SK-N-SH (cell line): Measurements from ENCODE around the gene CDH7. TPM values are rescaled to one million over a fixed set of nuclear protein-coding genes. Genes with fewer than 3 reads are reported as not detected.

Experiments used
- CTCF ChIA-PET: fragments of 300-600, 350-600 bp; formaldehyde crosslinking; extraction: SDS; loops from one replicate; lab custom pipeline; 2021; lab: Yijun Ruan, JAX
- POLR2A ChIA-PET: fragments of 350-600 bp; sonication (Branson Sonifier 250); formaldehyde crosslinking; extraction: SDS; loops from one replicate; lab custom pipeline; 2020; ENCODE audit warnings: antibody characterized with exemption, inconsistent platforms; lab: Yijun Ruan, JAX
- DNase-seq: peaks from one replicate; pipeline ENCODE4 v3.0.0; 2012
- H2AFZ ChIP-seq: fragments of 200-600 bp; sonication (generic); 2 replicates; pipeline ENCODE4 v1.8.1; 2016; ENCODE audit warnings: antibody characterized with exemption, mild to moderate bottlenecking, low read depth
- H3F3A ChIP-seq: fragments of 200-600 bp; sonication (generic); replicated peaks from 2 replicates; pipeline ENCODE3; 2016; ENCODE audit warnings: antibody characterized with exemption, mild to moderate bottlenecking; ENCODE audit not compliant: insufficient read depth
- H3K27ac ChIP-seq, 2 experiments: fragments of 200-500 bp in 1 of 2; fragments of 200-600 bp in 1 of 2; sonication (Bioruptor generic) in 1 of 2; sonication (generic), shearing (Covaris generic) in 1 of 2; 2 replicates each; pipeline versions ENCODE4 v1.5.1 to v1.6.1; 2014 to 2016; ENCODE audit warnings: low read depth in 2 of 2, inconsistent platforms in 1 of 2, low read length in 1 of 2, mild to moderate bottlenecking in 1 of 2, mixed read lengths in 1 of 2
- H3K27me3 ChIP-seq: fragments of 200-600 bp; sonication (generic), shearing (Covaris generic); 2 replicates; pipeline ENCODE4 v1.6.1; 2016; ENCODE audit warnings: mixed run types; ENCODE audit not compliant: insufficient read depth
- H3K36me3 ChIP-seq, 2 experiments: fragments of 200-500 bp in 1 of 2; fragments of 200-600 bp in 1 of 2; sonication (Bioruptor generic) in 1 of 2; sonication (generic) in 1 of 2; replicated peaks in 1 of 2; 2 replicates each; pipeline versions ENCODE3 to v1.5.1; 2014 to 2016; ENCODE audit warnings: low read length in 1 of 2, mild to moderate bottlenecking in 1 of 2; ENCODE audit not compliant: insufficient read depth in 2 of 2, control insufficient read depth in 1 of 2
- H3K4me1 ChIP-seq, 2 experiments: fragments of 200-500 bp in 1 of 2; fragments of 200-600 bp in 1 of 2; sonication (Bioruptor generic) in 1 of 2; sonication (generic), shearing (Covaris generic) in 1 of 2; 2 replicates each; pipeline versions ENCODE4 v1.5.1 to v1.6.1; 2014 to 2016; ENCODE audit warnings: low read depth in 1 of 2, low read length in 1 of 2, mixed run types in 1 of 2; ENCODE audit not compliant: insufficient read depth in 2 of 2, control insufficient read depth in 1 of 2
- H3K4me2 ChIP-seq: fragments of 200-600 bp; sonication (generic), shearing (Covaris generic); 2 replicates; pipeline ENCODE4 v1.6.1; 2017; ENCODE audit warnings: mixed run types
- H3K4me3 ChIP-seq, 2 experiments: fragments of 200-500 bp in 1 of 2; fragments of 200-600 bp in 1 of 2; sonication (Bioruptor generic) in 1 of 2; sonication (generic), shearing (Covaris generic) in 1 of 2; 2 replicates each; pipeline versions ENCODE4 v1.5.1 to v1.8.1; 2014 to 2016; ENCODE audit warnings: low read depth in 2 of 2, inconsistent platforms in 1 of 2, low read length in 1 of 2, mild to moderate bottlenecking in 1 of 2, mixed read lengths in 1 of 2, moderate library complexity in 1 of 2
- H3K79me2 ChIP-seq: fragments of 200-600 bp; sonication (generic); 2 replicates; pipeline ENCODE4 v1.8.1; 2017; ENCODE audit warnings: mild to moderate bottlenecking; ENCODE audit not compliant: insufficient read depth
- H3K9ac ChIP-seq: fragments of 200-600 bp; sonication (generic); 2 replicates; pipeline ENCODE4 v1.6.1; 2017; ENCODE audit warnings: mixed run types
- H3K9me2 ChIP-seq: fragments of 200-600 bp; sonication (generic); 2 replicates; pipeline ENCODE4 v1.6.1; 2017; ENCODE audit warnings: mixed run types
- H3K9me3 ChIP-seq: fragments of 200-600 bp; sonication (generic); 2 replicates; pipeline ENCODE4 v1.6.1; 2017; ENCODE audit warnings: mixed run types, mild to moderate bottlenecking, moderate library complexity
- H4K20me1 ChIP-seq: fragments of 200-600 bp; sonication (generic); 2 replicates; pipeline ENCODE4 v1.6.1; 2017; ENCODE audit warnings: mild to moderate bottlenecking, mixed run types; ENCODE audit not compliant: insufficient read depth
- ELF1 ChIP-seq: IDR thresholded peaks from 2 replicates; pipeline ENCODE4 v1.4.0; 2012
- EZH2phosphoT487 ChIP-seq: fragments of 200-600 bp; sonication (generic); IDR thresholded peaks from 2 replicates; pipeline ENCODE4 v1.6.1; 2017; ENCODE audit warnings: low read depth, mixed run types, mild to moderate bottlenecking, antibody characterized with exemption, moderate library complexity, borderline replicate concordance
- FOSL2 ChIP-seq: IDR thresholded peaks from 2 replicates; pipeline ENCODE4 v1.4.0; 2012; ENCODE audit warnings: low read depth, mild to moderate bottlenecking, moderate library complexity, borderline replicate concordance
- FOXJ3 ChIP-seq: sonication (generic); formaldehyde crosslinking; IDR thresholded peaks from 2 replicates; pipeline ENCODE4 v1.5.1; 2020; ENCODE audit warnings: mild to moderate bottlenecking, missing genetic modification reagents
- FOXM1 ChIP-seq: IDR thresholded peaks from 2 replicates; pipeline ENCODE4 v1.4.0; 2012; ENCODE audit warnings: low read depth, mild to moderate bottlenecking
- GABPA ChIP-seq: IDR thresholded peaks from 2 replicates; pipeline ENCODE4 v1.4.0; 2012; ENCODE audit warnings: low read depth, mild to moderate bottlenecking
- IRF3 ChIP-seq: fragments of 150-350 bp; IDR thresholded peaks from 2 replicates; pipeline ENCODE4 v1.6.1; 2016; ENCODE audit warnings: mild to moderate bottlenecking, low read depth, low read length
- MAX ChIP-seq: IDR thresholded peaks from 2 replicates; pipeline ENCODE4 v1.4.0; 2012; ENCODE audit warnings: low read depth
- MXI1 ChIP-seq: IDR thresholded peaks from 2 replicates; pipeline ENCODE4 v1.6.1; 2012; ENCODE audit warnings: mild to moderate bottlenecking, low read depth, low read length, improper control_type of control experiment
- NFIC ChIP-seq: IDR thresholded peaks from 2 replicates; pipeline ENCODE4 v1.4.0; 2012; ENCODE audit warnings: borderline replicate concordance
- RAD21 ChIP-seq: IDR thresholded peaks from 2 replicates; pipeline ENCODE4 v1.6.1; 2012; ENCODE audit warnings: mild to moderate bottlenecking, low read length
- REST ChIP-seq: IDR thresholded peaks from 2 replicates; pipeline ENCODE4 v1.6.1; 2012; ENCODE audit warnings: mild to moderate bottlenecking, low read depth, low read length, moderate library complexity
- RXRA ChIP-seq: IDR thresholded peaks from 2 replicates; pipeline ENCODE4 v1.4.0; 2012; ENCODE audit warnings: low read depth, mild to moderate bottlenecking, borderline replicate concordance
- YY1 ChIP-seq: IDR thresholded peaks from 2 replicates; pipeline ENCODE4 v1.4.0; 2012; ENCODE audit warnings: low read depth, mild to moderate bottlenecking
- WGBS: methylation state at CpG from one replicate; pipeline ENCODE4 v1.1.6; 2017; ENCODE audit warnings: low lambda C conversion rate; 5-methylcytosine and 5-hydroxymethylcytosine counted together
- polyA plus RNA-seq, 3 experiments: library from polyadenylated mRNA; depleted of rRNA; stranded (reverse); fragments of >200 nt; gene quantifications; 2 replicates each; pipeline ENCODE4 v1.2.3, GENCODE V29; 2012

CDH7 gene
- polyA plus RNA-seq, 1 of the 3 experiments (the other 2 are of a cell fraction): not detected

- TF ChIP-seq REST: no peak
These were observed 17.4 kb downstream of the CDH7 start (continued) for GRCh38 chr18:65768120-65768778.

GRCh38 chr18:65769652-65770051 is 18.8 kb downstream of the CDH7 start:
- no peak for TF ChIP-seq YY1
- 39% methylated on average over 4 of the region's 4 CpGs for WGBS
- Histone ChIP-seq H3K27ac (no peak overlapping the region), H3K79me2 (no peaks in the 10 kb centered on the region), H3K9ac (no peak overlapping the region), H3K9me2 (no peaks in the 10 kb centered on the region), H4K20me1 (no peaks in the 10 kb centered on the region), H3K4me1 (no peaks in the 10 kb centered on the region), H3F3A (no peaks in the 10 kb centered on the region), H3K4me2 (no peak overlapping the region), H3K36me3 (no peaks in the 10 kb centered on the region), H3K9me3 (no peaks in the 10 kb centered on the region), H3K27me3 (no peaks in the 10 kb centered on the region), H3K4me3 (no peak overlapping the region), H2AFZ (no peak overlapping the region)
- no peak for DNase-seq
- ChIA-PET POLR2A (no interaction called here), CTCF (interaction anchor here (2.1 to 2.3 kb wide), 2 partner anchors 16 to 19 kb away, joined by 6 to 7 read pairs; no protein-coding TSS in a partner anchor)

- no peaks in the 10 kb centered on the region for H3K9me2 ChIP-seq
- no peaks in the 10 kb centered on the region for H4K20me1 ChIP-seq
- H3K79me2 ChIP-seq: no peaks in the 10 kb centered on the region
- H3K9me3 ChIP-seq: no peaks in the 10 kb centered on the region
- no peak overlapping the region for H2AFZ ChIP-seq
- H3K4me2 ChIP-seq: no peak overlapping the region
- H3K27me3 ChIP-seq: no peaks in the 10 kb centered on the region
- no peak for DNase-seq
- TF ChIP-seq FOSL2 (no peak), GABPA (no peak), FOXJ3 (CRISPR knock-in tag) (no peak), ELF1 (no peak), EZH2phosphoT487 (no peak), IRF3 (no peak), RAD21 (no peak), NFIC (no peak), RXRA (no peak), FOXM1 (no peak), MAX (no peak), MXI1 (no peak), YY1 (no peak)
- H3K4me1 ChIP-seq: no peaks in the 10 kb centered on the region; a peak in 1 of 4 replicates
- no peak overlapping the region for H3K4me3 ChIP-seq
- no peaks in the 10 kb centered on the region for H3K36me3 ChIP-seq
- 4% methylated on average over 2 of the region's 2 CpGs for WGBS
- POLR2A ChIA-PET: no interaction called here
- no peaks in the 10 kb centered on the region for H3F3A ChIP-seq
- CTCF ChIA-PET: interaction anchor here (0.7 to 5.8 kb wide), 5 partner anchors 11 to 61 kb away, joined by 3 to 25 read pairs (median 3); no protein-coding TSS in a partner anchor
- H3K9ac ChIP-seq: no peak overlapping the region
- no peak overlapping the region for H3K27ac ChIP-seq
These were observed 35.7 kb downstream of the CDH7 start for GRCh38 chr18:65786474-65786873.
